Smooth muscle cell (in vitro differentiated cells): ENCODE measurements around the gene KCNF1. TPM values are rescaled to one million over a fixed set of nuclear protein-coding genes. Genes with fewer than 3 reads are reported as not detected.

Source experiments
- DNase-seq: peaks from one replicate; lab custom pipeline; 2025; ENCODE audit not compliant: unreplicated experiment; lab: John Stamatoyannopoulos, UW
- H2AFZ ChIP-seq: fragments of 200-600 bp; sonication (generic); 2 replicates; pipeline ENCODE4 v1.6.0; 2016; ENCODE audit warnings: antibody characterized with exemption, low read depth, mild to moderate bottlenecking
- H3F3A ChIP-seq: fragments of 200-600 bp; sonication (generic); 2 replicates; pipeline ENCODE4 v1.6.0; 2017; ENCODE audit warnings: antibody characterized with exemption, low read depth
- H3K27ac ChIP-seq: fragments of 200-600 bp; sonication (generic); 2 replicates; pipeline ENCODE4 v1.5.1; 2016; ENCODE audit warnings: low read depth, mild to moderate bottlenecking
- H3K27me3 ChIP-seq: fragments of 200-600 bp; sonication (generic); 2 replicates; pipeline ENCODE4 v1.6.1; 2016; ENCODE audit warnings: low read depth, mild to moderate bottlenecking
- H3K36me3 ChIP-seq: fragments of 200-600 bp; sonication (generic); 2 replicates; pipeline ENCODE4 v1.5.1; 2016; ENCODE audit warnings: low read depth
- H3K4me1 ChIP-seq: fragments of 200-600 bp; sonication (generic); 2 replicates; pipeline ENCODE4 v1.5.1; 2016; ENCODE audit warnings: low read depth
- H3K4me2 ChIP-seq: fragments of 200-600 bp; sonication (generic); 2 replicates; pipeline ENCODE4 v1.6.0; 2016; ENCODE audit warnings: mild to moderate bottlenecking
- H3K4me3 ChIP-seq: fragments of 200-600 bp; sonication (generic); 2 replicates; pipeline ENCODE4 v1.5.1; 2016; ENCODE audit warnings: mild to moderate bottlenecking
- H3K79me2 ChIP-seq: fragments of 200-600 bp; sonication (generic); 2 replicates; pipeline ENCODE4 v1.6.0; 2016; ENCODE audit warnings: low read depth, mild to moderate bottlenecking
- H3K9ac ChIP-seq: fragments of 200-600 bp; sonication (generic); 2 replicates; pipeline ENCODE4 v1.6.0; 2016; ENCODE audit warnings: low read depth
- H3K9me3 ChIP-seq: fragments of 200-600 bp; sonication (generic); replicated peaks from 2 replicates; pipeline ENCODE4 v1.5.1; 2016; ENCODE audit warnings: low read depth
- H4K20me1 ChIP-seq: fragments of 200-600 bp; sonication (generic); 2 replicates; pipeline ENCODE4 v1.6.0; 2016; ENCODE audit warnings: low read depth
- CTCF ChIP-seq: fragments of 200-600 bp; sonication (generic); IDR thresholded peaks from 2 replicates; pipeline ENCODE4 v1.5.1; 2017; ENCODE audit warnings: borderline replicate concordance, mild to moderate bottlenecking, antibody characterized with exemption; ENCODE audit not compliant: insufficient read depth, poor library complexity, severe bottlenecking
- WGBS: methylation state at CpG from one replicate; pipeline ENCODE4 v1.1.7; 2016; ENCODE audit warnings: low lambda C conversion rate; 5-methylcytosine and 5-hydroxymethylcytosine counted together
- polyA plus RNA-seq: library from polyadenylated mRNA; unstranded; fragments of >200 nt; fragmentation: Nextera tagmentation; extraction: Ambion mirVana; gene quantifications from 2 replicates; pipeline ENCODE4 v1.2.1, GENCODE V29; 2016
- total RNA-seq: library from RNA; depleted of rRNA; stranded (reverse); fragments of >200 nt; gene quantifications from 2 replicates; pipeline ENCODE4 v1.2.3, GENCODE V29; 2014

The KCNF1 gene
- total and polyA plus RNA-seq, 2 experiments from 2014 or later = 0.55 TPM; not detected in 1

- Histone ChIP-seq H3K4me1 (no peaks in the 10 kb centered on the region), H3K27me3 (no peaks in the 10 kb centered on the region), H3K9ac (no peak overlapping the region), H3K36me3 (no peaks in the 10 kb centered on the region), H3K79me2 (no peaks in the 10 kb centered on the region), H3K9me3 (peaks cover 3% of the 10 kb centered on the region), H3F3A (no peaks in the 10 kb centered on the region), H3K4me2 (no peak overlapping the region), H4K20me1 (no peaks in the 10 kb centered on the region), H3K4me3 (no peak overlapping the region), H3K27ac (no peak overlapping the region), H2AFZ (no peak overlapping the region)
- no peak for TF ChIP-seq CTCF
- 73% methylated on average over 3 of the region's 3 CpGs for WGBS
- DNase-seq = no peak
Observed at GRCh38 chr2:10873171-10873570, 38.6 kb upstream of the KCNF1 start.

GRCh38 chr2:10873790-10874437 lies 37.8 kb upstream of the KCNF1 start:
- Histone ChIP-seq H3K27me3 (no peaks in the 10 kb centered on the region), H3K4me1 (no peaks in the 10 kb centered on the region), H3K79me2 (no peaks in the 10 kb centered on the region), H3K9me3 (peaks cover 3% of the 10 kb centered on the region), H3K4me3 (no peak overlapping the region), H3F3A (no peaks in the 10 kb centered on the region), H3K36me3 (no peaks in the 10 kb centered on the region), H3K9ac (no peak overlapping the region), H3K4me2 (no peak overlapping the region), H3K27ac (no peak overlapping the region), H4K20me1 (no peaks in the 10 kb centered on the region), H2AFZ (no peak overlapping the region)
- DNase-seq = no peak
- WGBS = 71% methylated on average over 9 of the region's 9 CpGs
- no peak for TF ChIP-seq CTCF

- Histone ChIP-seq H3K79me2 (no peaks in the 10 kb centered on the region), H3K9me3 (peaks cover 3% of the 10 kb centered on the region), H4K20me1 (no peaks in the 10 kb centered on the region), H3K36me3 (no peaks in the 10 kb centered on the region), H2AFZ (no peak overlapping the region), H3K4me2 (no peak overlapping the region), H3K27me3 (no peaks in the 10 kb centered on the region), H3K4me3 (no peak overlapping the region), H3F3A (no peaks in the 10 kb centered on the region), H3K9ac (no peak overlapping the region), H3K27ac (no peak overlapping the region), H3K4me1 (no peaks in the 10 kb centered on the region)
- WGBS = 97% methylated on average over 3 of the region's 3 CpGs
- no peak for DNase-seq
- no peak for TF ChIP-seq CTCF
Observed at GRCh38 chr2:10875126-10875525, 36.6 kb upstream of the KCNF1 start.

GRCh38 chr2:10876394-10876793 lies 35.3 kb upstream of the KCNF1 start:
- no peaks in the 10 kb centered on the region for H3K27me3 ChIP-seq
- no peak overlapping the region for H3K9ac ChIP-seq
- WGBS = 75% methylated on average over 3 of the region's 3 CpGs
- H3K36me3 ChIP-seq = no peaks in the 10 kb centered on the region
- H3K4me2 ChIP-seq = no peak overlapping the region
- H3K79me2 ChIP-seq = no peaks in the 10 kb centered on the region
- H3K4me1 ChIP-seq = no peaks in the 10 kb centered on the region
- peaks cover 3% of the 10 kb centered on the region for H3K9me3 ChIP-seq
- no peaks in the 10 kb centered on the region for H4K20me1 ChIP-seq
- TF ChIP-seq CTCF = no peak
- no peak overlapping the region for H3K4me3 ChIP-seq
- H3K27ac ChIP-seq = no peak overlapping the region
- no peak overlapping the region for H2AFZ ChIP-seq
- DNase-seq = no peak
- no peaks in the 10 kb centered on the region for H3F3A ChIP-seq
